GM13976 (cell line): Measurements from ENCODE around the gene UNC5C.
A peak's percentile ranks its signal among the peaks of the same experiment; 100 is the strongest.

Experiments
- DNase-seq: peaks from one replicate; pipeline ENCODE4 v3.0.0; 2012; ENCODE audit warnings: low spot score
- in situ Hi-C: fragments of 300-500 bp; cut with MboI; formaldehyde crosslinking; loops from one replicate; pipeline ENCODE4 v1.12.0; 2022; ENCODE audit warnings: low sequenced_read_pairs, mixed read lengths, inconsistent platforms; ENCODE audit not compliant: unreplicated experiment
- TF ChIP-seq, protein P1 (sequence below): IDR thresholded peaks from 2 replicates; pipeline ENCODE4 v1.5.1; 2012; ENCODE audit warnings: borderline replicate concordance, mild to moderate bottlenecking; ENCODE audit not compliant: insufficient read depth; ENCODE audit errors: extremely low read depth, missing control alignments, control extremely low read depth

The UNC5C gene

DNA sequence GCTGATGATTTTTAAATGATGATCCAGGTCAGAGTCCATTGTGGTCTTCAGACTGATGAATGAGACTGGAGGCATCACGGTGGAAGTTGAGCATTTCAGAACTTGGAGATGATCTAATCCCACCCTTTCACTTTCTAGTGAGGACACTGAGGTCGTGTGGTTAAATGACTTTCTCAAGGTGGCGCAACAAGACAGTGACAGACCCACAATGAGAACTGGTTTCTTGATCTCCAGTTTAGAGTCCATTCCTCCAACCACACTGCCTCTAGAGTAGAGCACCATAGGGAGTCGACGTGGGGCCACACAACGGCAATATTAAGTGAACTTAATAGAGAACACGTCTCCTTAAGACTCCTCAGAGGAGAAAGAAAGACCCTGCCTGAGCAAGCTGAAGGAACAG, 381.0 kb downstream of the UNC5C start:
- in situ Hi-C loops = no loop called here
- no peak for DNase-seq
- TF ChIP-seq, protein P1, sequence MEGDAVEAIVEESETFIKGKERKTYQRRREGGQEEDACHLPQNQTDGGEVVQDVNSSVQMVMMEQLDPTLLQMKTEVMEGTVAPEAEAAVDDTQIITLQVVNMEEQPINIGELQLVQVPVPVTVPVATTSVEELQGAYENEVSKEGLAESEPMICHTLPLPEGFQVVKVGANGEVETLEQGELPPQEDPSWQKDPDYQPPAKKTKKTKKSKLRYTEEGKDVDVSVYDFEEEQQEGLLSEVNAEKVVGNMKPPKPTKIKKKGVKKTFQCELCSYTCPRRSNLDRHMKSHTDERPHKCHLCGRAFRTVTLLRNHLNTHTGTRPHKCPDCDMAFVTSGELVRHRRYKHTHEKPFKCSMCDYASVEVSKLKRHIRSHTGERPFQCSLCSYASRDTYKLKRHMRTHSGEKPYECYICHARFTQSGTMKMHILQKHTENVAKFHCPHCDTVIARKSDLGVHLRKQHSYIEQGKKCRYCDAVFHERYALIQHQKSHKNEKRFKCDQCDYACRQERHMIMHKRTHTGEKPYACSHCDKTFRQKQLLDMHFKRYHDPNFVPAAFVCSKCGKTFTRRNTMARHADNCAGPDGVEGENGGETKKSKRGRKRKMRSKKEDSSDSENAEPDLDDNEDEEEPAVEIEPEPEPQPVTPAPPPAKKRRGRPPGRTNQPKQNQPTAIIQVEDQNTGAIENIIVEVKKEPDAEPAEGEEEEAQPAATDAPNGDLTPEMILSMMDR = no peak

DNA sequence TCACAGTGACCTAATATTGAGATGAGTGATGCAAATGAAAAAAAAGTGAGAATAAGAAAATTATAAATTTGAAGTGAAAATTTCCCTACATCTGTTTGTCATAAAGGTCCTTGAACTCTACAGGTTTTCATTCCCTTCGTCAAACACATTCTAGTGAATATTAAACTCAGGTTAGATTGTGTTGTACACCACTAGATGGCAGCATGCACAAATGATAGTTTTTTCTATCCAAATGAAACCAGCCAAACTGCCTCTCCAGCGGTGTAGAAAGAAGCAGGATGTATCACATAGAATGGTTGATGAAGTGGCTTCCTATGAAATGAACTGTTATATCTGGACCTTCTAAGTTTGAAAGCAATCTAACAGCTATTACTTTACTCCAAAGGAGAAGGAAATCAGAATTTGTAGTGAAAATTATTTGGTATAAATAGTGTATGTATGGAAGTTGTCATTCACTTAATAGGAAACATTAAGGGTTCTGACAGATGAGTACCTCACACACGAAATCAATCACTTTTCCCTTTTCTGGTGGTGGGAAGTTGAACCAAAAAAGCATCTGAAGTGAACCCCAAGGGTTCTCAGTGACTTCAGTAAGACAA, 382.7 kb downstream of the UNC5C start:
- in situ Hi-C loops = no loop called here
- TF ChIP-seq, protein P1 = peak; percentile 40
- peak; percentile 44 for DNase-seq

DNA sequence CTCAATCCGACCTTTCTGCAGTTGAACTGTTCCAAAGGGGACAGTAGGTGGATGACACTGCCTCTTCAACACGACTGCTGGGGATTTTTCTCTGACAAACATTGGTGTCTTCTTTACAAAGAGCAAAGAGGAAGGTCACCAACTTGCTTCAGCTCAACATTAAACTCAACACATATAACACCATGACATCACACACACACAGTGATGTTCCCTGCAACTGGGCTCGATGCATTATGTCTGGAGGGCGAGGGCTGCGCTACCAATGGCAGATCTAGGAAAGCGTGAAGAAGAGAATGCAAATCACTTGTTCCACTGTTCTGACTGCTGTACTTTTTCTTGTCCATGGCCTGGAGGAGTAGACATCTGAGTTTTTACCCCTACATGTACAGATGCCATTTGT, 385.9 kb downstream of the UNC5C start:
- TF ChIP-seq, protein P1 = no peak
- no peak for DNase-seq
- in situ Hi-C loops = no loop called here

DNA sequence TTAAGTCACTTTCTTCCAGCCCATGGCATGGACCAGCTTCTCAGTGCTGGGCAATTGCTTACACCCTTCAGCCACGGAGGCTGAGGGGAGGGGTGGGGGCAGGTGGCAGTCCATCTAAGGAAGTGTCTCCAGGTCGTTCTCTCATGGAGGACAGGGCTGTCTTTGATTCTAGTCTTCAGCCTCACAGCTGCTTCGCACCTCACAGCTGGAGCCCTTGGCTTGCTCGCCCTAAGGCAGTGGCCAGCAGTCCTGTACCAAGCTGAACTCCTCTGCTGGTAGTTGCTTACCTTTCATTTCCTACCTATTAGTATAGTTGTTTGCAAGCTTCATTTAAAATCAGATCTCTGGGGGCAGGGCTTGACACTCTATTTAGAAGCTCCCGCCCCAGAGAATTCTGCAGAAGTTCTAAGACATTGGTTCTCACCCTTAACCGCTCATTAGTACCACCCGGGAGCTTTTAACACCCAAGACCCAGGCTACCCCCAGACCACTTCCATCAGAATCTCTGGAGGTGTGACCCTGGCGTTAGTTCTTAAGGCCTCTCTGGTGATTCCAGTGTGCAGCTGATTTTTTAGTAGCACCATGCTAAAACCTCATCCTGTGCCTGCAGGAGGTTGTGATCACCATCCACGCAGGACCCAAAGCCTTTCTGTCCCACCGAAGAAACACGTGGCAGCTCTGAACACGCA, 386.8 kb downstream of the UNC5C start:
- in situ Hi-C loops = no loop called here
- DNase-seq = no peak
- TF ChIP-seq, protein P1 = no peak

DNA sequence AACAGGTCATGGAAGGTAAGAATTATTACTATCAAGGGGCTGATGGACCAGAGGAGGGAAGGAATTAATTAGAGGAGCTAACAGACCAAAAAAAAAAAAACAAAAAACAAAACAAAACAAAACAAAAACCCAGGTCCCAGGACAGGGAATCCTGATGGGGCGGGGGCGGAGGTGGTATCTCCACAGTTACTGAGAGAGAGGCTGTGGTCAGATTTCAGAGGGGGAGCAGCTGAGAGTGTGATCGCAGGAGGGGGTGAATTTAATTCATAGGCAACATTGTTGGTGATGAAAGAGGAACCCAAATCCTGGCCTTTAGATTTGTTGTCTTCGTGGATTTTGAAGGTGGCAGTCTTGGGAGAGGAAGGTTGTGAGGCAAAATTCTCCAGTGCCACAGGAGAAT, 389.4 kb downstream of the UNC5C start:
- in situ Hi-C loops = no loop called here
- TF ChIP-seq, protein P1 = no peak
- no peak for DNase-seq

DNA sequence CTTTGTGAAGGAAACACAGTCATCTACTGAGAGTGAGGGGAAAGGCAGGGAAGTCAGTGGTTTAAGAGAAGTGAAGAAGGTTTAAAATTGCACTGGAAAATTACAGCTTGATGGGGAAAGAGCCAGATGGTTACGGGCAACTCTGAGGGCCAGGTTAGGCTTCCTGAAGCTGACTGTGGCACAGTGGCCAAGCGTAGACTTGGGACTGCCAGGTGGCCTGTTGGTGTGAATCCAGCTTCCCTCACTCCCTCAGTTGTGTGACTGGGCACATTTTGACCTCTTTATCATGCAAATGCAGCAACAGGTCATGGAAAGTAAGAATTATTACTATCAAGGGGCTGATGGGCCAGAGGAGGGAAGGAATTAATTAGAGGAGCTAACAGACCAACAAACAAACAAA, 390.1 kb downstream of the UNC5C start:
- no peak for DNase-seq
- TF ChIP-seq, protein P1 = no peak
- in situ Hi-C loops = no loop called here
